Measurements from ENCODE around the gene KLHL40. TPM values are rescaled to one million over a fixed set of nuclear protein-coding genes. Genes with fewer than 3 reads are reported as not detected.

The KLHL40 gene, protein sequence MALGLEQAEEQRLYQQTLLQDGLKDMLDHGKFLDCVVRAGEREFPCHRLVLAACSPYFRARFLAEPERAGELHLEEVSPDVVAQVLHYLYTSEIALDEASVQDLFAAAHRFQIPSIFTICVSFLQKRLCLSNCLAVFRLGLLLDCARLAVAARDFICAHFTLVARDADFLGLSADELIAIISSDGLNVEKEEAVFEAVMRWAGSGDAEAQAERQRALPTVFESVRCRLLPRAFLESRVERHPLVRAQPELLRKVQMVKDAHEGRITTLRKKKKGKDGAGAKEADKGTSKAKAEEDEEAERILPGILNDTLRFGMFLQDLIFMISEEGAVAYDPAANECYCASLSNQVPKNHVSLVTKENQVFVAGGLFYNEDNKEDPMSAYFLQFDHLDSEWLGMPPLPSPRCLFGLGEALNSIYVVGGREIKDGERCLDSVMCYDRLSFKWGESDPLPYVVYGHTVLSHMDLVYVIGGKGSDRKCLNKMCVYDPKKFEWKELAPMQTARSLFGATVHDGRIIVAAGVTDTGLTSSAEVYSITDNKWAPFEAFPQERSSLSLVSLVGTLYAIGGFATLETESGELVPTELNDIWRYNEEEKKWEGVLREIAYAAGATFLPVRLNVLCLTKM
- total RNA-seq = not detected
- polyA plus RNA-seq = not detected

DNA sequence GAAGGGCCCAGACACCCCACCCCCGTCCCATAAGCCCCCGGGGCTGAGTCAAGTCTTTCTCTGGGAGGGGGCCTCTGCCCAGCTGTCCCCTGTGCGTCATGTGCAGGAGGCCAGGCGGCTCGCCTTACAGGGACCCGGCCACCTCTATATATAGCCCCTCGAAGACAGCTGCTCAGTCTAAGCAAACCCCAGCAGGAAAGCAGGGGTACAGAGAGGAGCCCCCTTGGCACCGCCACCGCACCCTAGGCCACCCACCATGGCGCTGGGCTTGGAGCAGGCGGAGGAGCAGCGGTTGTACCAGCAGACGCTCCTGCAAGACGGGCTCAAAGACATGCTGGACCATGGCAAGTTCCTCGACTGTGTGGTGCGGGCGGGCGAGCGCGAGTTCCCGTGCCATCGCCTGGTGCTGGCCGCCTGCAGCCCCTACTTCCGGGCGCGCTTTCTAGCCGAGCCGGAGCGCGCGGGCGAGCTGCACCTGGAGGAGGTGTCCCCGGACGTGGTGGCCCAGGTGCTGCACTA is at the start of gene KLHL40:
Gene KLHL40 (plus strand): TSS at position 175 of the 519 bp plus-strand sequence. CDS start 82 bp downstream, at position 257.
- Histone ChIP-seq H3K9me3 (ENCODE audit: low read length) (no peaks in the 10 kb centered on the region), H3K4me1 (ENCODE audit: insufficient read depth, low read length) (no peaks in the 10 kb centered on the region), H3K27ac (ENCODE audit: low read depth, low read length) (no peak within 1 kb of the TSS), H3K27me3 (ENCODE audit: insufficient read depth, low read length, poor library complexity, severe bottlenecking) (no peaks in the 10 kb centered on the region), H3K4me3 (ENCODE audit: low read length) (no peak within 1 kb of the TSS), H3K36me3 (ENCODE audit: insufficient read depth, low read length) (no peaks in the 10 kb centered on the region)
- H3K36me3 Mint-ChIP-seq = no peaks in the 10 kb centered on the region
- H3K9me3 Mint-ChIP-seq = no peaks in the 10 kb centered on the region
- H3K27me3 Mint-ChIP-seq = peaks cover 16 to 29% of the 10 kb centered on the region in 2 donors
- ChIA-PET CTCF (no interaction called here), POLR2A (no interaction called here)
- H3K27ac Mint-ChIP-seq = no peak within 1 kb of the TSS
- peak within 1 kb of the TSS in 1 of 7 donors; percentile 13 for H3K4me3 Mint-ChIP-seq
- DNase-seq = no peak
- H3K4me1 Mint-ChIP-seq = peaks cover 0 to 5% (median 0%) of the 10 kb centered on the region in 3 donors

DNA sequence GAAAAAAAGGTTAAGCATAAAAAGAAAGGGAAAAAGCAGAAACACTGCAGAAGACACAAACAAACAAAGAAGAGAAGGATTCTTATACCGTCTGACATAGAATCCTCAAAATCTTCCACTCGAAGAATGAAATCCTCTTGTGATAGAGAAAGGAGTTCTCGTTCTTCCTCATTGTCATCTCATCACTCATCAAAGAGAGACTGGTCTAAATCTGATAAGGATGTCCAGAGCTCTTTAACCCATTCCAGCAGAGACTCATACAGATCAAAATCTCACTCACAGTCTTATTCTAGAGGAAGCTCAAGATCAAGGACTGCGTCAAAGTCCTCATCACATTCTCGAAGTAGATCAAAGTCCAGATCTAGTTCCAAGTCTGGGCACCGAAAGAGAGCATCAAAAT is 48.3 kb upstream of the KLHL40 start:
- Histone ChIP-seq H3K36me3 (ENCODE audit: insufficient read depth, low read length) (peaks cover 60% of the 10 kb centered on the region), H3K27ac (ENCODE audit: low read depth, low read length) (no peak overlapping the region), H3K4me1 (ENCODE audit: insufficient read depth, low read length) (peaks cover 40% of the 10 kb centered on the region), H3K27me3 (ENCODE audit: insufficient read depth, low read length, poor library complexity, severe bottlenecking) (no peaks in the 10 kb centered on the region), H3K4me3 (ENCODE audit: low read length) (no peak overlapping the region), H3K9me3 (ENCODE audit: low read length) (no peaks in the 10 kb centered on the region)
- POLR2A ChIA-PET = no interaction called here
- Mint-ChIP-seq H3K27ac (no peak overlapping the region), H3K4me1 (peaks cover 7 to 10% (median 10%) of the 10 kb centered on the region in 3 donors), H3K27me3 (no peaks in the 10 kb centered on the region), H3K4me3 (no peak overlapping the region), H3K36me3 (peaks cover 4 to 46% (median 18%) of the 10 kb centered on the region in 3 donors), H3K9me3 (no peaks in the 10 kb centered on the region)
- CTCF ChIA-PET = interaction anchor here (0.8 to 1.3 kb wide), 3 partner anchors 10 to 55 kb away, joined by 3 to 5 read pairs (median 4); partner anchors contain the start of gene SEC22C
- DNase-seq = no peak

- Histone ChIP-seq H3K4me1 (ENCODE audit: insufficient read depth, low read length) (peaks cover 40% of the 10 kb centered on the region), H3K9me3 (ENCODE audit: low read length) (no peaks in the 10 kb centered on the region), H3K36me3 (ENCODE audit: insufficient read depth, low read length) (peaks cover 59% of the 10 kb centered on the region), H3K27ac (ENCODE audit: low read depth, low read length) (peak overlapping the region; percentile 48), H3K27me3 (ENCODE audit: insufficient read depth, low read length, poor library complexity, severe bottlenecking) (no peaks in the 10 kb centered on the region), H3K4me3 (ENCODE audit: low read length) (peak overlapping the region; percentile 52)
- Mint-ChIP-seq H3K9me3 (no peaks in the 10 kb centered on the region), H3K27ac (no peak overlapping the region), H3K27me3 (no peaks in the 10 kb centered on the region), H3K4me3 (no peak overlapping the region), H3K36me3 (peaks cover 7 to 46% (median 18%) of the 10 kb centered on the region in 3 donors), H3K4me1 (peaks cover 7 to 10% (median 10%) of the 10 kb centered on the region in 3 donors)
- POLR2A ChIA-PET = interaction anchor here (0.9 kb wide), 1 partner anchor 37 kb away, joined by 6 read pairs; no protein-coding TSS in a partner anchor
- peak in 2 of 5 donors; percentile 22 to 53 for DNase-seq
- CTCF ChIA-PET = no interaction called here
Observed at GRCh38 chr3:42638339-42638842, 46.9 kb upstream of the KLHL40 start.

DNA sequence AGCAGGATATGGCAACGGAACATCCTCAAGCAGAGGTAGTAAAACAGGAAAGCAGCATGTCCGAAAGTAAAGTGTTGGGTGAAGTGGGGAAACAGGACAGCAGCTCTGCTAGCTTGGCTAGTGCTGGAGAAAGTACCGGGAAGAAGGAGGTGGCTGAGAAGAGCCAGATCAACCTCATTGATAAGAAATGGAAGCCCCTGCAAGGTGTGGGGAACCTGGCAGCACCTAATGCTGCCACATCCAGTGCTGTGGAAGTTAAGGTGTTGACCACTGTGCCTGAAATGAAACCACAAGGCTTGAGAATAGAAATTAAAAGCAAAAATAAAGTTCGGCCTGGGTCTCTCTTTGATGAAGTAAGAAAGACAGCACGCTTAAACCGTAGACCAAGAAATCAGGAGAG is 46.1 kb upstream of the KLHL40 start:
- Histone ChIP-seq H3K4me1 (ENCODE audit: insufficient read depth, low read length) (peaks cover 40% of the 10 kb centered on the region), H3K27ac (ENCODE audit: low read depth, low read length) (peak overlapping the region; percentile 48), H3K27me3 (ENCODE audit: insufficient read depth, low read length, poor library complexity, severe bottlenecking) (no peaks in the 10 kb centered on the region), H3K4me3 (ENCODE audit: low read length) (peak overlapping the region; percentile 27), H3K9me3 (ENCODE audit: low read length) (no peaks in the 10 kb centered on the region), H3K36me3 (ENCODE audit: insufficient read depth, low read length) (peaks cover 58% of the 10 kb centered on the region)
- H3K4me3 Mint-ChIP-seq = no peak overlapping the region
- peaks cover 3 to 45% (median 16%) of the 10 kb centered on the region in 3 donors for H3K36me3 Mint-ChIP-seq
- H3K4me1 Mint-ChIP-seq = peaks cover 7 to 10% (median 10%) of the 10 kb centered on the region in 3 donors
- H3K9me3 Mint-ChIP-seq = no peaks in the 10 kb centered on the region
- no peaks in the 10 kb centered on the region for H3K27me3 Mint-ChIP-seq
- ChIA-PET CTCF (no interaction called here), POLR2A (interaction anchor here (0.9 kb wide), 1 partner anchor 38 kb away, joined by 6 read pairs; no protein-coding TSS in a partner anchor)
- H3K27ac Mint-ChIP-seq = no peak overlapping the region
- no peak for DNase-seq

GRCh38 chr3:42640129-42640528 is 45.2 kb upstream of the KLHL40 start:
- ChIA-PET POLR2A (no interaction called here), CTCF (no interaction called here)
- Mint-ChIP-seq H3K4me1 (peaks cover 7 to 15% (median 10%) of the 10 kb centered on the region in 3 donors), H3K36me3 (peaks cover 9 to 46% (median 21%) of the 10 kb centered on the region in 3 donors), H3K9me3 (no peaks in the 10 kb centered on the region), H3K4me3 (peak overlapping the region in 1 of 7 donors; percentile 75), H3K27me3 (no peaks in the 10 kb centered on the region), H3K27ac (peak overlapping the region in 4 of 8 donors; percentile 17 to 87 (median 82))
- H3K9me3 ChIP-seq (ENCODE audit: low read length) = no peaks in the 10 kb centered on the region
- no peaks in the 10 kb centered on the region for H3K27me3 ChIP-seq (ENCODE audit: insufficient read depth, low read length, poor library complexity, severe bottlenecking)
- H3K27ac ChIP-seq (ENCODE audit: low read depth, low read length) = no peak overlapping the region
- H3K4me1 ChIP-seq (ENCODE audit: insufficient read depth, low read length) = peaks cover 40% of the 10 kb centered on the region
- DNase-seq = no peak
- H3K36me3 ChIP-seq (ENCODE audit: insufficient read depth, low read length) = peaks cover 59% of the 10 kb centered on the region
- H3K4me3 ChIP-seq (ENCODE audit: low read length) = no peak overlapping the region

DNA sequence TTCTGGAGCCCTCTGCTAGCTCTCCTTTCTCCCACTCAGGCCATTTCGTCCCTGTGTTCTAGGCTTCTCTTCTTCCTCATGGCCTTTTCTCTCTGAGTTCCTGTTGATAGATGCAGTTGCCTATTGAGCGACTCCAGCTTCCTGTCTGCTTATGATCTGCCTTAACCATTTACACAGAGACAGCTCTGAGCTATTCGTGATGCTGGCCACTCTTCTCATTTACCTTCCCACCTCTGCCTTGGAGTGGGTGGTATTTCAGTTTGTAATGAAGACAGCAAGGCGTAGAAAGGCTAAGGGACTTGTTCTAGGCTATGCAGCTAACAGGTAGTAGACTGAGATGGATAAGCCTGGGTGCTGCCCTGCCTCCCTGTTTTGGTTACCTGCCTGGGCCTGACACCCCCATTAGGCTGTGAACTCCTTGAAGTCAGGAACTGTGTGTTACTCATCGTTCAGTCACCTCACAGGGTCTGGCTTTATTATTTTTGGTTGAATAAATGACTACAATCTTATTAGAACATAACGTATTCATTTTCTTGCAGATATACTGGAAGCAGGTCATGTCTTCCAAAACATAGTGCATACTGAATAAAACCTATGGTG is 44.5 kb upstream of the KLHL40 start:
- ChIA-PET CTCF (no interaction called here), POLR2A (interaction anchor here (1.1 kb wide), 1 partner anchor 60 kb away, joined by 3 read pairs; no protein-coding TSS in a partner anchor)
- Mint-ChIP-seq H3K27ac (peak overlapping the region in 6 of 8 donors; percentile 50 to 87 (median 78)), H3K4me1 (peaks cover 7 to 15% (median 10%) of the 10 kb centered on the region in 3 donors), H3K4me3 (peak overlapping the region in 3 of 7 donors; percentile 3 to 75 (median 12)), H3K9me3 (no peaks in the 10 kb centered on the region), H3K36me3 (peaks cover 9 to 49% (median 21%) of the 10 kb centered on the region in 3 donors), H3K27me3 (no peaks in the 10 kb centered on the region)
- no peaks in the 10 kb centered on the region for H3K9me3 ChIP-seq (ENCODE audit: low read length)
- H3K4me3 ChIP-seq (ENCODE audit: low read length) = no peak overlapping the region
- no peaks in the 10 kb centered on the region for H3K27me3 ChIP-seq (ENCODE audit: insufficient read depth, low read length, poor library complexity, severe bottlenecking)
- H3K27ac ChIP-seq (ENCODE audit: low read depth, low read length) = no peak overlapping the region
- H3K4me1 ChIP-seq (ENCODE audit: insufficient read depth, low read length) = peaks cover 40% of the 10 kb centered on the region
- DNase-seq = no peak
- H3K36me3 ChIP-seq (ENCODE audit: insufficient read depth, low read length) = peaks cover 55% of the 10 kb centered on the region

DNA sequence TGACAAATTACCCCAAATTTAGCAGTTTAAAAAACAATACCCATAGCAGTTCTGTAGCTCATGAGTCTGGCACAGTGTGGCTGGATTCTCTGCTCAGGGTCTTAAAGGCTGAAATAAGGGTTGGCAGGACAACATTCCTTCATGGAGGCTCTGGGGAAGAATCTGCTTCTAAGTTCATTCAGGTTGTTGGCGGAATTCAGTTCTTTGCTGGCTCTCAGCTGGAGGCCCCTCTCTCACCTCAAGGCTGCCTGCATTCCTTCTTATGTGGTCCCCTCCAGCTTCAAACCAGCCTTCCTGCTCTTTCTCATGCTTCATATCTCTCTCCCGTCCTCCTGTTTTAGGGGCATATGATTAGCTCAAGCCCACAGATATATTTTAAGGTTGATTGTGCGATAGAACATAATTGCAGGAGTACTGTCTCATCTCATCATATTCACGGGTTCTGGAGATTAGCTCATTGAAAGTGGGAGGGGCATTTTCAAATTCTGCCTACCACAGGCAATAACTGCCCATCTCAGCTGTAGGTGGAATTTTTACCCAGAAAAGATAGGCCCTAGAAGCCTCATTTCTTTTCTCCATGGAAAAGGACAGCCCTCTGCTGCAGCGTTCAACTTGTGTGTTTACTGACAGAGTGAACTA is 37.4 kb upstream of the KLHL40 start:
- peaks cover under 1% of the 10 kb centered on the region for H3K4me1 ChIP-seq (ENCODE audit: insufficient read depth, low read length)
- POLR2A ChIA-PET = no interaction called here
- H3K9me3 ChIP-seq (ENCODE audit: low read length) = no peaks in the 10 kb centered on the region
- Mint-ChIP-seq H3K4me3 (no peak overlapping the region), H3K36me3 (peaks cover 5 to 58% (median 21%) of the 10 kb centered on the region in 3 donors), H3K27me3 (no peaks in the 10 kb centered on the region), H3K4me1 (peaks cover 2 to 10% (median 9%) of the 10 kb centered on the region in 3 donors), H3K27ac (peak overlapping the region in 4 of 8 donors; percentile 10 to 85 (median 24)), H3K9me3 (no peaks in the 10 kb centered on the region)
- peaks cover 24% of the 10 kb centered on the region for H3K36me3 ChIP-seq (ENCODE audit: insufficient read depth, low read length)
- CTCF ChIA-PET = interaction anchor here (0.9 to 1.9 kb wide), 3 partner anchors 11 to 101 kb away, joined by 3 to 4 read pairs (median 3); no protein-coding TSS in a partner anchor
- H3K4me3 ChIP-seq (ENCODE audit: low read length) = no peak overlapping the region
- H3K27me3 ChIP-seq (ENCODE audit: insufficient read depth, low read length, poor library complexity, severe bottlenecking) = no peaks in the 10 kb centered on the region
- no peak for DNase-seq
- H3K27ac ChIP-seq (ENCODE audit: low read depth, low read length) = no peak overlapping the region

All from CD8-positive, alpha-beta memory T cell (primary cell).